ENCODE data around the gene BPHL. TPM values are rescaled to one million over a fixed set of nuclear protein-coding genes. Genes with fewer than 3 reads are reported as not detected.
"Not testable (repeated sequence)": the region's sequence is repeated elsewhere in the genome, so short reads cannot be mapped to it uniquely, and the experiment has no call there.

The BPHL gene
- total and polyA plus RNA-seq, 10 of the 15 experiments (the other 5 are each of a cell fraction or from before 2014, with no cell fraction given) = 8.0 to 17.8 (median 12.4) TPM

DNA sequence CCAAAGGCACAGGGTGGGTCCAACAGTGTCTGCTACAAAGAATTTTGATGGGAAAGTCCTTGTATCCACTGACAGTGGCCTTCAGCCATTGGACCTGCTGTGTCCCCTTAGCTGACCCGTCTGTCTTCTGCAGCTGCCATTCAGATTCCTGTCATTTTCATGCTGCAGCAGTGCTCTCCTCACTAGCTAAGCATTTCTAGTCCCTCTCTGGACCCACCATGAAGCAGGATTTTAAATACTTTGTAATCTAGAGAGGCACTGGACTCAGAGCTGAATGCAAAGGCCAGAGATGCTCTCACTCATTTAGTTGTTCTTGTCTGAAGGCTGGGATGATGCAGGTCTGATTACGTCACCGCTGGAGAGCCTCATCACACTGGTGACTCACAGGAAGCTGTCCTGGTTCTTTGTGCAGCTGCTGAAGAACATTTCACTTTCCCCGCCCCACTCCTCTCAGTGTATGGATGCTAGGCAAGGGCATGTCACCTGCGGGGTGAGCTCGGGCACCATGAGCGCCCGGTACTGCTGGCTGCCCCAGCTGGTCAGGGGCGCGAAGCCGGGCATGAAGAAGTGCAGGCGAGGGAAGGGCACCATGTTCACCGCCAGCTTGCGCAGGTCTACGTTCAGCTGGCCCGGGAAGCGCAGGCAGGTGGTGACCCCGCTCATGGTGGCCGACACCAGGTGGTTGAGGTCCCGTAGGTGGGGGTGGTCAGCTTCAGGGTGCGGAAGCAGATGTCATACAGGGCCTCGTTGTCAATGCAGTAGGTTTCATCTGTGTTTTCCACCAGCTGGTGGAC, 58.2 kb downstream of the BPHL start (continued):
- TF ChIP-seq, protein P1, sequence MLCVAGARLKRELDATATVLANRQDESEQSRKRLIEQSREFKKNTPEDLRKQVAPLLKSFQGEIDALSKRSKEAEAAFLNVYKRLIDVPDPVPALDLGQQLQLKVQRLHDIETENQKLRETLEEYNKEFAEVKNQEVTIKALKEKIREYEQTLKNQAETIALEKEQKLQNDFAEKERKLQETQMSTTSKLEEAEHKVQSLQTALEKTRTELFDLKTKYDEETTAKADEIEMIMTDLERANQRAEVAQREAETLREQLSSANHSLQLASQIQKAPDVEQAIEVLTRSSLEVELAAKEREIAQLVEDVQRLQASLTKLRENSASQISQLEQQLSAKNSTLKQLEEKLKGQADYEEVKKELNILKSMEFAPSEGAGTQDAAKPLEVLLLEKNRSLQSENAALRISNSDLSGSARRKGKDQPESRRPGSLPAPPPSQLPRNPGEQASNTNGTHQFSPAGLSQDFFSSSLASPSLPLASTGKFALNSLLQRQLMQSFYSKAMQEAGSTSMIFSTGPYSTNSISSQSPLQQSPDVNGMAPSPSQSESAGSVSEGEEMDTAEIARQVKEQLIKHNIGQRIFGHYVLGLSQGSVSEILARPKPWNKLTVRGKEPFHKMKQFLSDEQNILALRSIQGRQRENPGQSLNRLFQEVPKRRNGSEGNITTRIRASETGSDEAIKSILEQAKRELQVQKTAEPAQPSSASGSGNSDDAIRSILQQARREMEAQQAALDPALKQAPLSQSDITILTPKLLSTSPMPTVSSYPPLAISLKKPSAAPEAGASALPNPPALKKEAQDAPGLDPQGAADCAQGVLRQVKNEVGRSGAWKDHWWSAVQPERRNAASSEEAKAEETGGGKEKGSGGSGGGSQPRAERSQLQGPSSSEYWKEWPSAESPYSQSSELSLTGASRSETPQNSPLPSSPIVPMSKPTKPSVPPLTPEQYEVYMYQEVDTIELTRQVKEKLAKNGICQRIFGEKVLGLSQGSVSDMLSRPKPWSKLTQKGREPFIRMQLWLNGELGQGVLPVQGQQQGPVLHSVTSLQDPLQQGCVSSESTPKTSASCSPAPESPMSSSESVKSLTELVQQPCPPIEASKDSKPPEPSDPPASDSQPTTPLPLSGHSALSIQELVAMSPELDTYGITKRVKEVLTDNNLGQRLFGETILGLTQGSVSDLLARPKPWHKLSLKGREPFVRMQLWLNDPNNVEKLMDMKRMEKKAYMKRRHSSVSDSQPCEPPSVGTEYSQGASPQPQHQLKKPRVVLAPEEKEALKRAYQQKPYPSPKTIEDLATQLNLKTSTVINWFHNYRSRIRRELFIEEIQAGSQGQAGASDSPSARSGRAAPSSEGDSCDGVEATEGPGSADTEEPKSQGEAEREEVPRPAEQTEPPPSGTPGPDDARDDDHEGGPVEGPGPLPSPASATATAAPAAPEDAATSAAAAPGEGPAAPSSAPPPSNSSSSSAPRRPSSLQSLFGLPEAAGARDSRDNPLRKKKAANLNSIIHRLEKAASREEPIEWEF (IDR thresholded peaks at IDR 0.05; ENCODE audit: insufficient replicate concordance, low read depth, low read length) = no peak
- TF ChIP-seq HDAC2 (IDR thresholded peaks at IDR 0.05) (no peak), ZNF622 (IDR thresholded peaks at IDR 0.05) (no peak), KAT2A (conservative IDR thresholded peaks at IDR 0.05; ENCODE audit: control insufficient read depth, low read depth, low read length) (no peak), TAF1 (IDR thresholded peaks at IDR 0.05; ENCODE audit: borderline replicate concordance, low read depth, low read length) (no peak)

DNA sequence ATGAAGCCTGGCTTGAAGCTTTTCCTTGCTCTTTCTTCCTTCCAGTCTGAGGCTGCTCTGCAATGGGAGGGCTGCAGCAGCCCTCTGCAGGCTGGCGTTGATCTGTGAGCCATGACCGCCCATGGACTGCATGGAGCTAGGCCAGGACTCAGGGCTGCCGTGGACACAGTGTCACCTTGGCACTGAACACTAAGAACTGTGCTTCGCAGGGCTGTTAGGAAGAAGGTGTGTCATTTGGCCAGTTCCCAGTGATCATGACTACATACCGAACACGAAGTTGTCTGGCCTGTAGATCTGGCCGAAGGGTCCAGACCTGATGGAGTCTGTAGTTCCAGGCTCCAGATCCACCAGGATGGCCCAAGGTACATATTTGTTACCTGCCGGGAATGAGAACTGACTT, 60.2 kb downstream of the BPHL start:
- not testable (repeated sequence) for ATAC-seq
- intact Hi-C loops (cut with micrococcal nuclease; ENCODE audit: unreplicated experiment) = loop anchor here (1.0 kb wide), 1 partner anchor 22 kb away; no protein-coding TSS in a partner anchor

DNA sequence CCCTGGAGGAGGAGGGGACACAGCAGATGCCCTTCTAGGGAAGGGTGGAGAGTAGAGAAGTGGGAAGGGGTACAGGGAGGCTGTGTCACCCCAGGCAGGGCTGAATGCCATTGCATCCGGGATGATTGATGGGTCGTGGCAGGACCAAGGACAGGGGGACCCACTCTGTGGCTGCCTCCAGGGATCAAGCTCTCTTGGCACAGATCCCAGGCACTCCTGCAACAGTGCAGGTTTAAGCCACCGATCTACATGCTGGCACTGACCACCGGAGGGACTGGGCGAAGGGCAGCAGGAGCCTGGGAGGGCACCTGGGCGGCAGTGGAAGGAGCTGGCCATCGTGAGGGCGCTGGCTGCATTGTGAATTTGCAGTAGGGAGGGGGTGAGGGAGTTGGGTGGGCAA, 61.4 kb downstream of the BPHL start:
- in situ Hi-C loops (cut with MboI); POLR2A ChIA-PET; H4K20me1 ChIP-seq (ENCODE audit: control insufficient read depth, insufficient read depth); RAD21 ChIA-PET (ENCODE audit: unreplicated experiment); H3K79me2 ChIP-seq (ENCODE audit: control insufficient read depth, insufficient read depth, low read length); H3K4me3 ChIP-seq; ATAC-seq; H2AFZ ChIP-seq (ENCODE audit: control insufficient read depth, low read depth, low read length); H3K36me3 ChIP-seq (ENCODE audit: control insufficient read depth in 2 of 2, insufficient read depth in 2 of 2, low read length in 1 of 2); DNase-seq (ENCODE audit: low read depth, low spot score); FAIRE-seq; H3K27ac ChIP-seq (ENCODE audit: control insufficient read depth, insufficient read depth); H3K4me2 ChIP-seq (ENCODE audit: control insufficient read depth, insufficient read depth); H3K9ac ChIP-seq (ENCODE audit: control insufficient read depth, insufficient read depth, low read length); H3K4me1 ChIP-seq (ENCODE audit: control insufficient read depth, insufficient read depth, low read length); BruUV-seq (replicated peaks); H3K9me3 ChIP-seq (replicated peaks; ENCODE audit: control insufficient read depth, insufficient read depth, low read length); H3K27me3 ChIP-seq (replicated peaks in 1 of 2; ENCODE audit: control insufficient read depth in 2 of 2, insufficient read depth in 2 of 2, low read length in 1 of 2); SMC1A ChIA-PET (ENCODE audit: uncharacterized antibody, unreplicated experiment); CTCF ChIA-PET: not testable (repeated sequence)
- intact Hi-C loops (cut with micrococcal nuclease; ENCODE audit: unreplicated experiment) = loop anchor here (1.0 kb wide), 1 partner anchor 24 kb away; no protein-coding TSS in a partner anchor
- 60% methylated on average over 5 of the region's 8 CpGs for WGBS (ENCODE audit: insufficient coverage, insufficient replicate concordance, low lambda C conversion rate, missing lambda C conversion rate)

More for the DNA sequence above, 60.2 kb downstream of the BPHL start:
- in situ Hi-C loops (cut with MboI); H3K4me3 ChIP-seq; H3K79me2 ChIP-seq (ENCODE audit: control insufficient read depth, insufficient read depth, low read length); H3K36me3 ChIP-seq (ENCODE audit: control insufficient read depth in 2 of 2, insufficient read depth in 2 of 2, low read length in 1 of 2); BruUV-seq (replicated peaks); RAD21 ChIA-PET (ENCODE audit: unreplicated experiment); DNase-seq (ENCODE audit: low read depth, low spot score); SMC1A ChIA-PET (ENCODE audit: uncharacterized antibody, unreplicated experiment); POLR2A ChIA-PET; H3K4me1 ChIP-seq (ENCODE audit: control insufficient read depth, insufficient read depth, low read length); FAIRE-seq; H3K9me3 ChIP-seq (replicated peaks; ENCODE audit: control insufficient read depth, insufficient read depth, low read length); H2AFZ ChIP-seq (ENCODE audit: control insufficient read depth, low read depth, low read length); H3K27me3 ChIP-seq (replicated peaks in 1 of 2; ENCODE audit: control insufficient read depth in 2 of 2, insufficient read depth in 2 of 2, low read length in 1 of 2); H3K27ac ChIP-seq (ENCODE audit: control insufficient read depth, insufficient read depth); H3K4me2 ChIP-seq (ENCODE audit: control insufficient read depth, insufficient read depth); H4K20me1 ChIP-seq (ENCODE audit: control insufficient read depth, insufficient read depth); CTCF ChIA-PET; H3K9ac ChIP-seq (ENCODE audit: control insufficient read depth, insufficient read depth, low read length): not testable (repeated sequence)
- WGBS (ENCODE audit: insufficient coverage, insufficient replicate concordance, low lambda C conversion rate, missing lambda C conversion rate) = 48% methylated on average over 8 of the region's 8 CpGs
